A549 treated with dexamethasone at 1 μM for 4 hours (cell line): ENCODE measurements around the gene OR7G3. TPM values are rescaled to one million over a fixed set of nuclear protein-coding genes. Genes with fewer than 3 reads are reported as not detected.

Experiments used
- total RNA-seq: library from RNA; stranded (reverse); fragments of 200-300 nt; extraction: Qiagen RNA extraction; gene quantifications from 5 replicates; pipeline ENCODE4 v1.2.3, GENCODE V29; 2022

Gene OR7G3
- not detected in 5 replicates for total RNA-seq

DNA sequence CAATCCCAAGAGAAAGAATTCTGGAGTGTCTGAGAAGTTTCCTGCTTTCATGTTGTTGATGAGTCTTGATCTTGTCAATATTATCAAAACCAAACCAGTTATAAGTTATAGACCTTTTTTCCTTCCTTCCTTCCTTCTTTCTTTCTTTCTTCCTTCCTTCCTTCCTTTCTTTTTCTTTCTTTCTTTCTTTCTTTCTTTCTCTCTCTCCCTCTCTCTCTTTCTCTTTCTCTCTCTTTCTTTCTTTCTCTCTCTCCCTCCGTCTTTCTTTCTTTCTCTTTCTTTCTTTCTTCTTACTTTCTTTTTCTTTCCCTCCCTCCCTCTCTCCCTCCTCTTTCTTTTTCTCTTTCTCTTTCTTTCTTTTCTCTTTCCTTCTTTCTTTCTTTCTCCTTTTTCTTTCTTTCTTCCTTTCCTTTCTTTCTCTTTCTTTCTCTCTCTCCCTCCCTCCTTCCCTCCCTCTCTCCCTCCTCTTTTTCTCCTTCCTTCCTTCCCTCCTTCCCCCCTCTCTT is at the start of gene OR7G3:
TSS of gene OR7G3 (minus strand) at position 51 of the 506 bp plus-strand sequence. CDS start at position 51, 0 bp downstream.

GRCh38 chr19:9140159-9140874 is 13.6 kb upstream of the OR7G3 start, which contains the start of gene ZNF317:
Gene ZNF317, plus strand, starts transcription at chr19:9140397. Its CDS starts 15,620 bp downstream, at chr19:9156017.

DNA sequence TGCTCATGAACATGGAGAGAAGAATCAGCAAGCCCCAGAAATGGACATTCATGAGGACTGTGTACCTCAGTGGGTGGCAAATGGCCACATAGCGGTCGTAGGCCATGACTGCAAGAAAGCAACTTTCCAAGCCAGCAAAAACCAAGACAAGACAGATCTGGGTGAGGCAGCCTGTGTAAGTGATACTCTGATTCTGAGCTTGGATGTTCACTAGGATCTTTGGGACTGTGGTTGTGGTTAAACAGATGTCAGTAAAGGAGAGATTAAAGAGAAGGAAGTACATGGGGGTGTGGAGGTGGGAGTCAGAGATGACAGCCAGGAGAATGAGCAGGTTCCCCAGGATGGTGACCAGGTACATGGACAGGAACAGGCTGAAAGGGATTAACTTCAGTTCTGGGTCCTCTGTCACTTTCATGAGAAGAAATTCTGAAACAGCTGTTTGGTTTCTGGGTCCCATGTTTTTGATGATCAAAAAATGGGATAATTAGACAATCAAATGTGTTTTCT is 11.4 kb downstream of the OR7G3 start, which contains the start of gene OR7G1:
TSS of gene OR7G1 (minus strand) at position 457 of the 507 bp plus-strand sequence. CDS start at position 457, 0 bp downstream.

DNA sequence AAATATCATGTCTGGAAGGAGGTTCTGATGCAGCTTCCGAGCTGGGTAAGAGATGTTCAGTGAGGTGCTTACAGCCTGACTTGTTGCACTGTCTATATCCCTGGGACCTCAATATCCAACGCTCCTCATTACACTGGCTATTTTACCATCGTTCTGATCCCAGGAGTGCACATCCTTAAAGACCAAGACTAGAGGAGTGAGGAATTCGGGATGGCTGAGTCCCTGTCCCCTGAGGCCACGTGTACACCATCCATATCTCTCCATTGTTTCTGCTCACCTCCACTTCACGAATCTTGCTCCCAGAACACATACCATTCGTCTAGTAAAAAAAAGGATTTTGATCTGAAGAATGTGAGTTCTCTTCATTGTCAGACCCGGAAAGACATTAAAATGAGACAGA is 19.4 kb downstream of the OR7G3 start, which contains the start of gene OR7G2:
TSS of gene OR7G2 (minus strand) at position 101 of the 400 bp plus-strand sequence. CDS start 4,232 bp downstream, outside the sequence.

GRCh38 chr19:9086761-9087160 is 40.0 kb downstream of the OR7G3 start, which contains the start of gene OR1M1:
Gene OR1M1, plus strand, starts transcription at chr19:9087061. Its CDS starts 6,184 bp downstream, at chr19:9093245.

Other genes with a start within 250 kb of the OR7G3 start
- 0.06 to 0.07 TPM (median 0.06 TPM) in 4 of 5 replicates, not detected in the other for gene MUC16, start 116.5 kb downstream of the OR7G3 start, total RNA-seq
- not detected in 5 replicates for gene OR1M1, start 39.9 kb downstream of the OR7G3 start, total RNA-seq
- not detected in 5 replicates for gene OR7G2, start 19.5 kb downstream of the OR7G3 start, total RNA-seq
- not detected in 5 replicates for gene OR7G1, start 11.2 kb downstream of the OR7G3 start, total RNA-seq
- 17.1 to 21.7 TPM (median 21.2 TPM) in 5 replicates for gene ZNF317, start 13.4 kb upstream of the OR7G3 start, total RNA-seq
- gene OR7D2, start 52.0 kb upstream of the OR7G3 start, total RNA-seq: 0.04 to 0.07 TPM in 2 of 5 replicates, not detected in the others
- 0.02 to 0.08 TPM (median 0.05 TPM) in 3 of 5 replicates, not detected in the others for gene OR7D4, start 92.6 kb upstream of the OR7G3 start, total RNA-seq
- gene OR7E24, start 124.0 kb upstream of the OR7G3 start, total RNA-seq: not detected in 5 replicates
- gene ZNF699, start 182.9 kb upstream of the OR7G3 start, total RNA-seq: 1.2 to 2.2 TPM (median 1.9 TPM) in 5 replicates
- 4.8 to 5.2 TPM (median 5.0 TPM) in 5 replicates for gene ZNF559, start 197.2 kb upstream of the OR7G3 start, total RNA-seq
- gene ZNF177, start 236.1 kb upstream of the OR7G3 start, total RNA-seq: 0.49 to 0.66 TPM (median 0.61 TPM) in 5 replicates